ENCODE data around the gene DHTKD1. TPM values are rescaled to one million over a fixed set of nuclear protein-coding genes. Genes with fewer than 3 reads are reported as not detected.

DHTKD1 gene
- total and polyA plus RNA-seq, 2 donors (not counting 1 experiment from before 2014, with no cell fraction given), result 20.5 to 23.1 TPM

- no peak for TF ChIP-seq CTCF (conservative IDR thresholded peaks at IDR 0.05 in 1 of 2, IDR thresholded peaks at IDR 0.05 in 1 of 2; ENCODE audit: low read depth in 1 of 2, low read length in 2 of 2)
- no peak for TF ChIP-seq EZH2 (IDR thresholded peaks at IDR 0.05; ENCODE audit: low read length, missing control alignments)
- H3K4me1 ChIP-seq (ENCODE audit: control insufficient read depth, extremely low read depth, insufficient read depth, low read length), result peaks cover 2% of the 10 kb centered on the region
- H3K4me2 ChIP-seq (ENCODE audit: extremely low read depth, insufficient read depth, low read length), result peak overlapping the region; percentile 96
- no peaks in the 10 kb centered on the region for H3K9me3 ChIP-seq (ENCODE audit: control insufficient read depth, insufficient read depth, low read depth, low read length)
- H3K27me3 ChIP-seq (ENCODE audit: control insufficient read depth, insufficient read depth, low read length), result no peaks in the 10 kb centered on the region
- H3K9ac ChIP-seq (ENCODE audit: insufficient read depth, low read length), result peak overlapping the region; percentile 99
- H4K20me1 ChIP-seq (ENCODE audit: control insufficient read depth, extremely low read depth, insufficient read depth, low read length), result no peaks in the 10 kb centered on the region
- no peaks in the 10 kb centered on the region for H3K36me3 ChIP-seq (ENCODE audit: control insufficient read depth, insufficient read depth, low read length)
- H2AFZ ChIP-seq (ENCODE audit: low read length), result peak overlapping the region; percentile 71
- peaks cover 49% of the 10 kb centered on the region for H3K79me2 ChIP-seq (ENCODE audit: control insufficient read depth, insufficient read depth, low read length)
- DNase-seq (ENCODE audit: low read depth in 2 of 2), result peak in 1 of 2 donors; percentile 30
- peak overlapping the region; percentile 100 for H3K27ac ChIP-seq (ENCODE audit: insufficient read depth, low read length)
- H3K4me3 ChIP-seq (replicated peaks in 1 of 4; ENCODE audit: control extremely low read depth in 1 of 4, insufficient read depth in 1 of 4, low read depth in 3 of 4, low read length in 4 of 4), result peak overlapping the region; percentile 91 to 98 (median 96)
Measured at GRCh38 chr10:12042409-12042796, 26.4 kb upstream of the DHTKD1 start.

GRCh38 chr10:12042797-12043651 is 25.7 kb upstream of the DHTKD1 start, which contains the start of gene UPF2:
TSS of gene UPF2 (minus strand) at chr10:12042809. CDS start at chr10:12035423, 7,386 bp downstream.
- Histone ChIP-seq H3K27ac (ENCODE audit: insufficient read depth, low read length) (peak within 1 kb of the TSS; percentile 100), H3K4me3 (replicated peaks in 1 of 4; ENCODE audit: control extremely low read depth in 1 of 4, insufficient read depth in 1 of 4, low read depth in 3 of 4, low read length in 4 of 4) (peak within 1 kb of the TSS; percentile 91 to 98 (median 96)), H3K79me2 (ENCODE audit: control insufficient read depth, insufficient read depth, low read length) (peaks cover 45% of the 10 kb centered on the region), H3K27me3 (ENCODE audit: control insufficient read depth, insufficient read depth, low read length) (no peaks in the 10 kb centered on the region), H2AFZ (ENCODE audit: low read length) (peak within 1 kb of the TSS; percentile 86), H3K36me3 (ENCODE audit: control insufficient read depth, insufficient read depth, low read length) (no peaks in the 10 kb centered on the region), H3K4me2 (ENCODE audit: extremely low read depth, insufficient read depth, low read length) (peak within 1 kb of the TSS; percentile 96), H4K20me1 (ENCODE audit: control insufficient read depth, extremely low read depth, insufficient read depth, low read length) (no peaks in the 10 kb centered on the region), H3K4me1 (ENCODE audit: control insufficient read depth, extremely low read depth, insufficient read depth, low read length) (peaks cover 2% of the 10 kb centered on the region), H3K9ac (ENCODE audit: insufficient read depth, low read length) (peak within 1 kb of the TSS; percentile 99), H3K9me3 (ENCODE audit: control insufficient read depth, insufficient read depth, low read depth, low read length) (no peaks in the 10 kb centered on the region)
- TF ChIP-seq CTCF (conservative IDR thresholded peaks at IDR 0.05 in 1 of 2, IDR thresholded peaks at IDR 0.05 in 1 of 2; ENCODE audit: low read depth in 1 of 2, low read length in 2 of 2) (no peak), EZH2 (IDR thresholded peaks at IDR 0.05; ENCODE audit: low read length, missing control alignments) (no peak)
- peak; percentile 98 to 99 for DNase-seq (ENCODE audit: low read depth in 2 of 2)

GRCh38 chr10:12045596-12045995 is 23.2 kb upstream of the DHTKD1 start:
- TF ChIP-seq EZH2 (IDR thresholded peaks at IDR 0.05; ENCODE audit: low read length, missing control alignments) (no peak), CTCF (conservative IDR thresholded peaks at IDR 0.05 in 1 of 2, IDR thresholded peaks at IDR 0.05 in 1 of 2; ENCODE audit: low read depth in 1 of 2, low read length in 2 of 2) (no peak)
- Histone ChIP-seq H3K36me3 (ENCODE audit: control insufficient read depth, insufficient read depth, low read length) (no peaks in the 10 kb centered on the region), H3K27me3 (ENCODE audit: control insufficient read depth, insufficient read depth, low read length) (no peaks in the 10 kb centered on the region), H4K20me1 (ENCODE audit: control insufficient read depth, extremely low read depth, insufficient read depth, low read length) (no peaks in the 10 kb centered on the region), H3K4me1 (ENCODE audit: control insufficient read depth, extremely low read depth, insufficient read depth, low read length) (peaks cover 2% of the 10 kb centered on the region), H3K79me2 (ENCODE audit: control insufficient read depth, insufficient read depth, low read length) (peaks cover 20% of the 10 kb centered on the region), H3K9ac (ENCODE audit: insufficient read depth, low read length) (no peak overlapping the region), H3K4me2 (ENCODE audit: extremely low read depth, insufficient read depth, low read length) (no peak overlapping the region), H3K9me3 (ENCODE audit: control insufficient read depth, insufficient read depth, low read depth, low read length) (no peaks in the 10 kb centered on the region), H3K27ac (ENCODE audit: insufficient read depth, low read length) (no peak overlapping the region), H3K4me3 (replicated peaks in 1 of 4; ENCODE audit: control extremely low read depth in 1 of 4, insufficient read depth in 1 of 4, low read depth in 3 of 4, low read length in 4 of 4) (no peak overlapping the region), H2AFZ (ENCODE audit: low read length) (peak overlapping the region; percentile 17)
- DNase-seq (ENCODE audit: low read depth in 2 of 2), result no peak
